ENCODE results near the gene CPTP. TPM values are rescaled to one million over a fixed set of nuclear protein-coding genes. Genes with fewer than 3 reads are reported as not detected.

Gene CPTP
- total RNA-seq, 1 experiment from 2014 or later: 52.2 TPM

- Histone ChIP-seq H3K4me3 (ENCODE audit: low read depth in 2 of 2, low read length in 2 of 2) (peak overlapping the region; percentile 44 to 49), H3K27me3 (ENCODE audit: control insufficient read depth, insufficient read depth, low read length) (no peaks in the 10 kb centered on the region), H3K4me1 (ENCODE audit: control insufficient read depth, insufficient read depth, low read length) (peaks cover 69% of the 10 kb centered on the region), H3K9me3 (ENCODE audit: control insufficient read depth, insufficient read depth, low read depth, low read length) (no peaks in the 10 kb centered on the region), H3K27ac (ENCODE audit: low read length) (peak overlapping the region; percentile 93), H3K36me3 (ENCODE audit: control insufficient read depth, insufficient read depth, low read length) (no peaks in the 10 kb centered on the region)
- POLR2A ChIA-PET: interaction anchor here (0.6 kb wide), 1 partner anchor 954 kb away, joined by 13 read pairs; no protein-coding TSS in a partner anchor
- ATAC-seq (peak; percentile 10; the same call in 1 of the 2 replicates), DNase-seq (ENCODE audit: low read depth, low spot score) (no peak)
- in situ Hi-C loops (cut with HindIII; ENCODE audit: low pct_unique_long_range_greater_than_20kb, low sequenced_read_pairs) (no loop called here), intact Hi-C loops (cut with micrococcal nuclease; ENCODE audit: unreplicated experiment) (no loop called here)
- TF ChIP-seq TCF7L2 (IDR thresholded peaks at IDR 0.05; ENCODE audit: low read depth, low read length): no peak
- CTCF ChIA-PET: no interaction called here
- TSS peak; percentile 90 for BruUV-seq (replicated peaks)
Observed at GRCh38 chr1:1357871-1358432, 33.4 kb downstream of the CPTP start.

- POLR2A ChIA-PET: interaction anchor here (0.6 to 0.7 kb wide), 2 partner anchors 64 to 954 kb away, joined by 3 to 13 read pairs; no protein-coding TSS in a partner anchor
Observed at GRCh38 chr1:1358433-1359271, 34.0 kb downstream of the CPTP start, which contains the start of gene MXRA8. TSS of gene MXRA8 (minus strand) at chr1:1358555. CDS start at chr1:1358504, 51 bp downstream.

More at GRCh38 chr1:1358433-1359271, 34.0 kb downstream of the CPTP start, which contains the start of gene MXRA8:
- in situ Hi-C loops (cut with HindIII; ENCODE audit: low pct_unique_long_range_greater_than_20kb, low sequenced_read_pairs): no loop called here
- H3K4me3 ChIP-seq (ENCODE audit: low read depth in 2 of 2, low read length in 2 of 2): peak within 1 kb of the TSS; percentile 44 to 49
- CTCF ChIA-PET: no interaction called here
- peaks cover 62% of the 10 kb centered on the region for H3K4me1 ChIP-seq (ENCODE audit: control insufficient read depth, insufficient read depth, low read length)
- ATAC-seq (peak; percentile 15), DNase-seq (ENCODE audit: low read depth, low spot score) (no peak)
- H3K27me3 ChIP-seq (ENCODE audit: control insufficient read depth, insufficient read depth, low read length): no peaks in the 10 kb centered on the region
- intact Hi-C loops (cut with micrococcal nuclease; ENCODE audit: unreplicated experiment): no loop called here
- H3K9me3 ChIP-seq (ENCODE audit: control insufficient read depth, insufficient read depth, low read depth, low read length): no peaks in the 10 kb centered on the region
- TF ChIP-seq POLR2AphosphoS5 (IDR thresholded peaks at IDR 0.05; ENCODE audit: low read depth, low read length) (no peak; the same call in 1 of the 2 replicates), SIN3A (IDR thresholded peaks at IDR 0.05; ENCODE audit: borderline replicate concordance, insufficient read depth, low read depth, low read length) (no peak), CTCF (IDR thresholded peaks at IDR 0.05) (no peak), REST (IDR thresholded peaks at IDR 0.05; ENCODE audit: insufficient read depth in 1 of 2, low read depth in 2 of 2, low read length in 1 of 2) (no peak), TCF7L2 (IDR thresholded peaks at IDR 0.05; ENCODE audit: low read depth, low read length) (no peak)
- BruUV-seq (replicated peaks): no TSS peak
- no peaks in the 10 kb centered on the region for H3K36me3 ChIP-seq (ENCODE audit: control insufficient read depth, insufficient read depth, low read length)
- peak within 1 kb of the TSS; percentile 93 for H3K27ac ChIP-seq (ENCODE audit: low read length)
